Sciatic nerve (tissue), 2 donors: ENCODE data around the gene EFNA5. TPM values are rescaled to one million over a fixed set of nuclear protein-coding genes. Genes with fewer than 3 reads are reported as not detected.
"Not testable (repeated sequence)": the region's sequence is repeated elsewhere in the genome, so short reads cannot be mapped to it uniquely, and the experiment has no call there.

Experiments used
- ATAC-seq: fragments of 200-7000 bp; cut with Tn5 transposase; one replicate; pipeline ENCODE4 v1.9.1; 2020; ENCODE audit warnings: mild to moderate bottlenecking, moderate library complexity
- DNase-seq: peaks from one replicate; pipeline ENCODE4 v3.0.0-alpha.2; 2020; ENCODE audit warnings: low spot score
- intact Hi-C: fragments of 100-400 bp; cut with DNase I; formaldehyde crosslinking; loops from one replicate; pipeline ENCODE4 v1.14.2; 2022
- total RNA-seq: library from RNA; stranded (reverse); fragmentation: NEBNext Ultra II Directional; extraction: Animal tissue kit (Norgen Biotek cat#: 25700); gene quantifications from one replicate; pipeline ENCODE4 v1.2.1, GENCODE V29; 2021
- donor health status: DM: no; HTN: no; CAD: no.
- donor health status: DM: no; HTN: no; CAD: no.

The EFNA5 gene
- total RNA-seq, 1 donor from 2014 or later: 18.5 TPM

- intact Hi-C loops: no loop called here
- DNase-seq (no peak), ATAC-seq (no peak)
Measured at GRCh38 chr5:107352576-107352975, 318.2 kb downstream of the EFNA5 start.

GRCh38 chr5:107346580-107346979 is 324.2 kb downstream of the EFNA5 start:
- ATAC-seq, DNase-seq, intact Hi-C loops: not testable (repeated sequence)

- intact Hi-C loops: no loop called here
- DNase-seq (no peak), ATAC-seq (no peak)
Measured at GRCh38 chr5:107342371-107342770, 328.4 kb downstream of the EFNA5 start.

GRCh38 chr5:107341376-107342084 is 329.2 kb downstream of the EFNA5 start:
- intact Hi-C loops: no loop called here

GRCh38 chr5:107340631-107341030 is 330.1 kb downstream of the EFNA5 start:
- DNase-seq: no peak
- no peak for ATAC-seq
- intact Hi-C loops: no loop called here

More at GRCh38 chr5:107341376-107342084, 329.2 kb downstream of the EFNA5 start:
- ATAC-seq: no peak
- DNase-seq: no peak

- DNase-seq: no peak
Measured at GRCh38 chr5:107338335-107338734, 332.4 kb downstream of the EFNA5 start.

GRCh38 chr5:107337281-107337680 is 333.5 kb downstream of the EFNA5 start:
- ATAC-seq: no peak
- no peak for DNase-seq
- intact Hi-C loops: no loop called here

More at GRCh38 chr5:107338335-107338734, 332.4 kb downstream of the EFNA5 start:
- ATAC-seq: no peak
- intact Hi-C loops: no loop called here

- DNase-seq: no peak
- ATAC-seq: no peak
- intact Hi-C loops: no loop called here
Measured at GRCh38 chr5:107331882-107332281, 338.9 kb downstream of the EFNA5 start.

GRCh38 chr5:107331312-107331711 is 339.4 kb downstream of the EFNA5 start:
- DNase-seq (no peak), ATAC-seq (no peak)
- intact Hi-C loops: no loop called here

GRCh38 chr5:107330903-107331302 is 339.8 kb downstream of the EFNA5 start:
- ATAC-seq: no peak
- DNase-seq: no peak
- intact Hi-C loops: no loop called here

GRCh38 chr5:107329850-107330249 is 340.9 kb downstream of the EFNA5 start:
- no peak for DNase-seq
- intact Hi-C loops: no loop called here
- no peak for ATAC-seq
